ENCODE results near the gene CNOT6. TPM values are rescaled to one million over a fixed set of nuclear protein-coding genes. Genes with fewer than 3 reads are reported as not detected.

The CNOT6 gene
- total and polyA plus RNA-seq, 2 donors (not counting 1 experiment from before 2014, with no cell fraction given): 12.7 to 19.5 TPM

- Histone ChIP-seq H3K9ac (ENCODE audit: insufficient read depth, low read length) (no peak overlapping the region), H3K36me3 (ENCODE audit: control insufficient read depth, insufficient read depth, low read length) (peaks cover 6% of the 10 kb centered on the region), H4K20me1 (ENCODE audit: control insufficient read depth, extremely low read depth, insufficient read depth, low read length) (no peaks in the 10 kb centered on the region), H3K4me1 (ENCODE audit: control insufficient read depth, extremely low read depth, insufficient read depth, low read length) (no peaks in the 10 kb centered on the region), H3K4me3 (replicated peaks in 1 of 4; ENCODE audit: control extremely low read depth in 1 of 4, insufficient read depth in 1 of 4, low read depth in 3 of 4, low read length in 4 of 4) (no peak overlapping the region), H3K79me2 (ENCODE audit: control insufficient read depth, insufficient read depth, low read length) (no peaks in the 10 kb centered on the region), H3K4me2 (ENCODE audit: extremely low read depth, insufficient read depth, low read length) (no peak overlapping the region), H3K27ac (ENCODE audit: insufficient read depth, low read length) (no peak overlapping the region), H3K27me3 (ENCODE audit: control insufficient read depth, insufficient read depth, low read length) (no peaks in the 10 kb centered on the region), H2AFZ (ENCODE audit: low read length) (no peak overlapping the region), H3K9me3 (ENCODE audit: control insufficient read depth, insufficient read depth, low read depth, low read length) (no peaks in the 10 kb centered on the region)
- TF ChIP-seq, protein P1, sequence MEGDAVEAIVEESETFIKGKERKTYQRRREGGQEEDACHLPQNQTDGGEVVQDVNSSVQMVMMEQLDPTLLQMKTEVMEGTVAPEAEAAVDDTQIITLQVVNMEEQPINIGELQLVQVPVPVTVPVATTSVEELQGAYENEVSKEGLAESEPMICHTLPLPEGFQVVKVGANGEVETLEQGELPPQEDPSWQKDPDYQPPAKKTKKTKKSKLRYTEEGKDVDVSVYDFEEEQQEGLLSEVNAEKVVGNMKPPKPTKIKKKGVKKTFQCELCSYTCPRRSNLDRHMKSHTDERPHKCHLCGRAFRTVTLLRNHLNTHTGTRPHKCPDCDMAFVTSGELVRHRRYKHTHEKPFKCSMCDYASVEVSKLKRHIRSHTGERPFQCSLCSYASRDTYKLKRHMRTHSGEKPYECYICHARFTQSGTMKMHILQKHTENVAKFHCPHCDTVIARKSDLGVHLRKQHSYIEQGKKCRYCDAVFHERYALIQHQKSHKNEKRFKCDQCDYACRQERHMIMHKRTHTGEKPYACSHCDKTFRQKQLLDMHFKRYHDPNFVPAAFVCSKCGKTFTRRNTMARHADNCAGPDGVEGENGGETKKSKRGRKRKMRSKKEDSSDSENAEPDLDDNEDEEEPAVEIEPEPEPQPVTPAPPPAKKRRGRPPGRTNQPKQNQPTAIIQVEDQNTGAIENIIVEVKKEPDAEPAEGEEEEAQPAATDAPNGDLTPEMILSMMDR (conservative IDR thresholded peaks at IDR 0.05 in 1 of 2, IDR thresholded peaks at IDR 0.05 in 1 of 2; ENCODE audit: low read depth in 1 of 2, low read length in 2 of 2): no peak
- TF ChIP-seq EZH2 (IDR thresholded peaks at IDR 0.05; ENCODE audit: low read length, missing control alignments): no peak
- no peak for DNase-seq (ENCODE audit: low read depth in 2 of 2)
Observed at GRCh38 chr5:180568914-180569313, 74.7 kb downstream of the CNOT6 start.

GRCh38 chr5:180575571-180575970 is 81.4 kb downstream of the CNOT6 start:
- DNase-seq (ENCODE audit: low read depth in 2 of 2): no peak
- H3K79me2 ChIP-seq (ENCODE audit: control insufficient read depth, insufficient read depth, low read length): no peaks in the 10 kb centered on the region
- H3K36me3 ChIP-seq (ENCODE audit: control insufficient read depth, insufficient read depth, low read length): peaks cover 1% of the 10 kb centered on the region
- H3K9me3 ChIP-seq (ENCODE audit: control insufficient read depth, insufficient read depth, low read depth, low read length): no peaks in the 10 kb centered on the region
- H3K4me1 ChIP-seq (ENCODE audit: control insufficient read depth, extremely low read depth, insufficient read depth, low read length): no peaks in the 10 kb centered on the region
- H3K27me3 ChIP-seq (ENCODE audit: control insufficient read depth, insufficient read depth, low read length): no peaks in the 10 kb centered on the region
- no peak overlapping the region for H3K4me3 ChIP-seq (replicated peaks in 1 of 4; ENCODE audit: control extremely low read depth in 1 of 4, insufficient read depth in 1 of 4, low read depth in 3 of 4, low read length in 4 of 4)
- no peak overlapping the region for H2AFZ ChIP-seq (ENCODE audit: low read length)
- TF ChIP-seq EZH2 (IDR thresholded peaks at IDR 0.05; ENCODE audit: low read length, missing control alignments): no peak
- TF ChIP-seq, protein P1 (conservative IDR thresholded peaks at IDR 0.05 in 1 of 2, IDR thresholded peaks at IDR 0.05 in 1 of 2; ENCODE audit: low read depth in 1 of 2, low read length in 2 of 2): no peak
- H3K27ac ChIP-seq (ENCODE audit: insufficient read depth, low read length): no peak overlapping the region
- no peaks in the 10 kb centered on the region for H4K20me1 ChIP-seq (ENCODE audit: control insufficient read depth, extremely low read depth, insufficient read depth, low read length)
- H3K9ac ChIP-seq (ENCODE audit: insufficient read depth, low read length): no peak overlapping the region
- H3K4me2 ChIP-seq (ENCODE audit: extremely low read depth, insufficient read depth, low read length): no peak overlapping the region

GRCh38 chr5:180580681-180581080 is 86.5 kb downstream of the CNOT6 start:
- H3K27me3 ChIP-seq (ENCODE audit: control insufficient read depth, insufficient read depth, low read length): no peaks in the 10 kb centered on the region
- no peak overlapping the region for H3K4me3 ChIP-seq (replicated peaks in 1 of 4; ENCODE audit: control extremely low read depth in 1 of 4, insufficient read depth in 1 of 4, low read depth in 3 of 4, low read length in 4 of 4)
- no peak for TF ChIP-seq EZH2 (IDR thresholded peaks at IDR 0.05; ENCODE audit: low read length, missing control alignments)
- TF ChIP-seq, protein P1 (conservative IDR thresholded peaks at IDR 0.05 in 1 of 2, IDR thresholded peaks at IDR 0.05 in 1 of 2; ENCODE audit: low read depth in 1 of 2, low read length in 2 of 2): no peak

More at GRCh38 chr5:180580681-180581080, 86.5 kb downstream of the CNOT6 start:
- H3K27ac ChIP-seq (ENCODE audit: insufficient read depth, low read length): no peak overlapping the region
- no peaks in the 10 kb centered on the region for H3K9me3 ChIP-seq (ENCODE audit: control insufficient read depth, insufficient read depth, low read depth, low read length)
- no peaks in the 10 kb centered on the region for H4K20me1 ChIP-seq (ENCODE audit: control insufficient read depth, extremely low read depth, insufficient read depth, low read length)
- DNase-seq (ENCODE audit: low read depth in 2 of 2): no peak
- no peaks in the 10 kb centered on the region for H3K4me1 ChIP-seq (ENCODE audit: control insufficient read depth, extremely low read depth, insufficient read depth, low read length)
- no peak overlapping the region for H3K4me2 ChIP-seq (ENCODE audit: extremely low read depth, insufficient read depth, low read length)
- H3K9ac ChIP-seq (ENCODE audit: insufficient read depth, low read length): no peak overlapping the region
- H3K79me2 ChIP-seq (ENCODE audit: control insufficient read depth, insufficient read depth, low read length): no peaks in the 10 kb centered on the region
- H2AFZ ChIP-seq (ENCODE audit: low read length): no peak overlapping the region
- no peaks in the 10 kb centered on the region for H3K36me3 ChIP-seq (ENCODE audit: control insufficient read depth, insufficient read depth, low read length)

All from fibroblast of lung (primary cell).